Measurements from ENCODE around the gene KIF6.

The KIF6 gene

GRCh38 chr6:39424831-39425230 lies 300.4 kb downstream of the KIF6 start:
- TF ChIP-seq, protein P1, sequence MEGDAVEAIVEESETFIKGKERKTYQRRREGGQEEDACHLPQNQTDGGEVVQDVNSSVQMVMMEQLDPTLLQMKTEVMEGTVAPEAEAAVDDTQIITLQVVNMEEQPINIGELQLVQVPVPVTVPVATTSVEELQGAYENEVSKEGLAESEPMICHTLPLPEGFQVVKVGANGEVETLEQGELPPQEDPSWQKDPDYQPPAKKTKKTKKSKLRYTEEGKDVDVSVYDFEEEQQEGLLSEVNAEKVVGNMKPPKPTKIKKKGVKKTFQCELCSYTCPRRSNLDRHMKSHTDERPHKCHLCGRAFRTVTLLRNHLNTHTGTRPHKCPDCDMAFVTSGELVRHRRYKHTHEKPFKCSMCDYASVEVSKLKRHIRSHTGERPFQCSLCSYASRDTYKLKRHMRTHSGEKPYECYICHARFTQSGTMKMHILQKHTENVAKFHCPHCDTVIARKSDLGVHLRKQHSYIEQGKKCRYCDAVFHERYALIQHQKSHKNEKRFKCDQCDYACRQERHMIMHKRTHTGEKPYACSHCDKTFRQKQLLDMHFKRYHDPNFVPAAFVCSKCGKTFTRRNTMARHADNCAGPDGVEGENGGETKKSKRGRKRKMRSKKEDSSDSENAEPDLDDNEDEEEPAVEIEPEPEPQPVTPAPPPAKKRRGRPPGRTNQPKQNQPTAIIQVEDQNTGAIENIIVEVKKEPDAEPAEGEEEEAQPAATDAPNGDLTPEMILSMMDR (IDR thresholded peaks at IDR 0.05; ENCODE audit: control extremely low read depth, extremely low read depth, low read depth, missing control alignments): no peak
- CTCF ChIA-PET: no interaction called here

GRCh38 chr6:39422238-39422637 lies 303.0 kb downstream of the KIF6 start:
- CTCF ChIA-PET: no interaction called here
- no peak for DNase-seq (ENCODE audit: extremely low spot score)

More at GRCh38 chr6:39424831-39425230, 300.4 kb downstream of the KIF6 start:
- POLR2A ChIA-PET: no interaction called here
- no peak for DNase-seq (ENCODE audit: extremely low spot score)

GRCh38 chr6:39421383-39422225 lies 303.6 kb downstream of the KIF6 start:
- no peak for DNase-seq (ENCODE audit: extremely low spot score)
- ChIA-PET CTCF (no interaction called here), POLR2A (no interaction called here)
- TF ChIP-seq, protein P1 (IDR thresholded peaks at IDR 0.05; ENCODE audit: control extremely low read depth, extremely low read depth, low read depth, missing control alignments): no peak

More at GRCh38 chr6:39422238-39422637, 303.0 kb downstream of the KIF6 start:
- TF ChIP-seq, protein P1 (IDR thresholded peaks at IDR 0.05; ENCODE audit: control extremely low read depth, extremely low read depth, low read depth, missing control alignments): no peak
- POLR2A ChIA-PET: no interaction called here

- TF ChIP-seq, protein P1 (IDR thresholded peaks at IDR 0.05; ENCODE audit: control extremely low read depth, extremely low read depth, low read depth, missing control alignments): no peak
- no peak for DNase-seq (ENCODE audit: extremely low spot score)
- POLR2A ChIA-PET: no interaction called here
- CTCF ChIA-PET: no interaction called here
These were observed 304.6 kb downstream of the KIF6 start for GRCh38 chr6:39420300-39421265.

- POLR2A ChIA-PET: no interaction called here
- CTCF ChIA-PET: no interaction called here
- DNase-seq (ENCODE audit: extremely low spot score): no peak
- TF ChIP-seq, protein P1 (IDR thresholded peaks at IDR 0.05; ENCODE audit: control extremely low read depth, extremely low read depth, low read depth, missing control alignments): no peak
These were observed 305.6 kb downstream of the KIF6 start for GRCh38 chr6:39419607-39420006.

DNA sequence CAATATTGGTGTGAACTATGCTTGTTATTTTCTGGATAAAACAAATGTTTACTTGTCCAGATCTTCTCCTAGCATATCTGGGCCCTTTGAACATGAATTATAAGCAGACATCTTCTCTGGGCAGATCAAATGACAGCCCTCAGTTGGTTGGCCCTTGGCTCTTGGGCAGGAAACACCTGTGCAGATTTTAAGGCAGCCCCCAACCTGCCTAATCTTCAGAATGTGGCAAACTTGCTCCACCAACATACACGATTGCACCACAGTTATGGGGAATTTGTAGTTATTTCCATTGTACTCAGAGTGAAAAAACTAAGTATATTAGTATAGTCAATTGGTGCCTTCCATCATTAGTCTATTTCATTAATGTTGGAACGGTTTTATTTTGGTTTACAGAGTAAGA lies 307.8 kb downstream of the KIF6 start:
- ChIA-PET POLR2A (no interaction called here), CTCF (no interaction called here)
- TF ChIP-seq, protein P1 (IDR thresholded peaks at IDR 0.05; ENCODE audit: control extremely low read depth, extremely low read depth, low read depth, missing control alignments): no peak
- no peak for DNase-seq (ENCODE audit: extremely low spot score)
